Measurements from ENCODE around the gene RASL10A. TPM values are rescaled to one million over a fixed set of nuclear protein-coding genes. Genes with fewer than 3 reads are reported as not detected.

Gene RASL10A
- total RNA-seq, 1 donor from 2014 or later = 1.3 TPM

DNA sequence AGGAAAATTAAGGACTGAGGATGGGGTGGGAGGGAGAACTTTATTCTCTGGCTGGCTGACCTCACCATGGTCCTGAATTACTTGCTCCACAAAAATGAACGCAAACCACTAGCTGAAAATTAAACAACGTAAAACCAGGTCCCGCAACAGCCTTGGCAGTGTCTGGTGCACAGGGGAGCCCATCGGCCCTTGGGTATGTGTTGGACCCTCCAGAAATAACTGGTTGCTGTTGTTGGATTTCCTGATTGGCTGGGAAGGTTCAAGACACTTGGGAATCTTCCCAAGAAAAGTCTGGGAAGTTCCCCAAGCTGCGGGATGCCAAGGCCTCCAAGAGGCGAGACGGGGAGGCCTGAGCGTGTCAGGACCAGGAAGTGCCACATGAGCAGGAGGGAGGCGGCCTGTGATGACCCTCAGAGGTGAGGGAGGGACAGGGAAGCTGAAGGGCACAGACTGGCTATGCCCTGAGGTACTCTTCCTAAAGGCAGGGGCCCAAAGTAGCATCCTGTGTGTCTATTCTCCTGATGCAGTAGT lies 10.4 kb upstream of the RASL10A start:
- intact Hi-C loops (cut with DNase I) = no loop called here
- DNase-seq (ENCODE audit: low spot score) = no peak

DNA sequence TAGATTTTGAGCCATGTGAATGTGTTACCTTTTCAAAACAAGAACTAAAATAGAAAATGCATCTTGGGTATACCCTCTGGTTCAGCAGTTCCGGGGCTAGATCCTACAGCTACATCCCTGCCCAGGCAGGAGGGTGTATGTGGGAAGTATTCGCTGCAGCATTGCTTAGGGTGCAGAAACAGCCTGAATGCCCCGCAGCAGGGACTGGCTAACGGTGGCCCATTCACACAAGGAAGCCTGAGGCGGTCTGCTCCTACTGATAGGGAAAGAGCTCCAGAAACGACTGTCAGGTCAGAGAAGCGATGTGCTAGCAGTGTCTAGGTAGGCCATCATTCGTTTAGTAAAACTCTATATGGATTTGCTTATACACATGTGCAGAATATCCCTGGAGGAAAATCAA lies 9.9 kb upstream of the RASL10A start:
- intact Hi-C loops (cut with DNase I) = no loop called here
- DNase-seq (ENCODE audit: low spot score) = no peak

- intact Hi-C loops (cut with DNase I) = no loop called here
- DNase-seq (ENCODE audit: low spot score) = no peak
Observed at GRCh38 chr22:29323641-29324040, 8.1 kb upstream of the RASL10A start.

DNA sequence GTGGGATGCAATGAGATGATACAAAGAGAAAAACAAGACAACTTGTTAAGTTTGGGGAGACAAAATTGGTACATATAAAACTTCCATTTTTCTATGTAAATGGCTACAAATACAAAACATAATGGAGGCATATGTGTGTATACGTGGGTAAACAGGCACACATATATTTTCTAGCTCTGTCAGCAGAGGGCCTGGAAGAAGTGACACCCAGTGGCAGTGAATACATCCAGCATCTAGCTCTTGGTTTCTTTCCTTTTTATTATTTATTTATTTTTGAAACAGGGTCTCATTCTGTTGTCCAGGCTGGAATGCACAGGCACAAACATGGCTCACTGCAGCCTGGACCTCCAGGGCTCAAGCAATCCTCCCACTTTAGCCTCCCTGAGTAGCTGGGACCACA lies 5.0 kb upstream of the RASL10A start:
- DNase-seq (ENCODE audit: low spot score) = no peak
- intact Hi-C loops (cut with DNase I) = no loop called here

DNA sequence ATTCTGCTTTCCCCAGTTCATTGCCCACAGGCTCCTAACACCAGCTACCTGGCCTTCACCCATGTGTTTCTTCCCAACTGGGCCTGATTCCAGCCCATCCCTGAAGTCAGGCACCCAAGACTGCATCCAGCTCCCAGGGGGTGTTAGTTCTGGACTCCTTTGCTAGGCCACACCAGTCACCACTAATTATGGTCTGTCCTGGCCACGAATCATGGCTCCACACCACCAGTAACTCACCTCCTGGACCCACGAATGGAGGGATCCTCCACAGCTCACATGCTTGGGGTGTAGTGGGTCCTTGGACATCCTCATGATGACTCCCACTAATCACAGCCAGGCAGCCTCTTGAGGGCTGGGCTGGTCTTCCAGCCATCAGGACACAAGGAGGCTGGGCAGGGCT lies 3.6 kb upstream of the RASL10A start:
- no peak for DNase-seq (ENCODE audit: low spot score)
- intact Hi-C loops (cut with DNase I) = no loop called here

GRCh38 chr22:29317827-29318454 lies 2.4 kb upstream of the RASL10A start:
- no peak for DNase-seq (ENCODE audit: low spot score)
- intact Hi-C loops (cut with DNase I) = no loop called here

GRCh38 chr22:29316141-29316828 lies 788 bp upstream of the RASL10A start:
- intact Hi-C loops (cut with DNase I) = no loop called here
- DNase-seq (ENCODE audit: low spot score) = no peak

GRCh38 chr22:29314537-29315285 lies 786 bp downstream of the RASL10A start:
- intact Hi-C loops (cut with DNase I) = no loop called here
- no peak for DNase-seq (ENCODE audit: low spot score)

DNA sequence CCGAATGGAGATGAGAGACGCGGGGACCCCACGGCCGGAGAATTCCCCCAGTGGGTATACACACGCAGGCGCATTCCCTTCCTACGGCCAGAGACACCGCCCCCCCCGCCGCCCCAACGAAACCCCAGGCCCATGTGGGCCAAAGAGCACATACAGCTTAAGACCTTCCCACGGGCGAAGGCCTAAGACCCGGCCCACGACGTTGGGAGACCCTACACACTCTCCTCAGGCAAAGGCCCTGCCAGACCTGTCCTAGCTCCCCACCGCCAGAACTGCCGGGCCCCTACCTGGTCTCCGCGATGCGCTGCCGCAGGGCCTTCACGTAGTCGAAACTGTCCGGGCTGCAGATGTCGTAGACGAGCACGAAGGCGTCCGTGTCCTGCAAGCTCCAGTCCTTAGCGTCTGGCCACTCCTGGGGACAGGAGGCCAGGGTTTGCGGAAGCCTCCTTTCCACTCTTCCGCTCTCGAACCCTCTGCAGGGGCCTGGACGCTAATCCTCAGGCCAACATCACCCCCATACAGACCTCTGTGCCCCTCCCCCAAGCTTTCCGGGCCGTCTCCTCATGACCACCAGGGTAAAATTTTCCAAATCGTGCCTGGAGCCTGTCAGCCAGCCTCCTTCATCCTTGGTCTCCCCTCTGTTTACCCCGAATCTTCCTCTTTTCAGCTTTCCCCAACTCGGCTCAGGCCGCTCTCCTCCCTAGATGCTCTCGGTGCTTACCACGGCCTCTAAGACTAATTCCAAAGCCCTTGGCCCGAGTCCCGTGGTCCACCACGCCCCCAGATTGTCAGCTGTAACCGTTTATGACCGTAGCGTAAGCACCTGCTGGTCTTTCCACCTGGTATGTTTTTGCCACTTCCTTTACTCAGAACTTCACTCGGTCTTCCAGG lies 1.7 kb downstream of the RASL10A start:
- intact Hi-C loops (cut with DNase I) = no loop called here
- DNase-seq (ENCODE audit: low spot score) = peak; percentile 55

DNA sequence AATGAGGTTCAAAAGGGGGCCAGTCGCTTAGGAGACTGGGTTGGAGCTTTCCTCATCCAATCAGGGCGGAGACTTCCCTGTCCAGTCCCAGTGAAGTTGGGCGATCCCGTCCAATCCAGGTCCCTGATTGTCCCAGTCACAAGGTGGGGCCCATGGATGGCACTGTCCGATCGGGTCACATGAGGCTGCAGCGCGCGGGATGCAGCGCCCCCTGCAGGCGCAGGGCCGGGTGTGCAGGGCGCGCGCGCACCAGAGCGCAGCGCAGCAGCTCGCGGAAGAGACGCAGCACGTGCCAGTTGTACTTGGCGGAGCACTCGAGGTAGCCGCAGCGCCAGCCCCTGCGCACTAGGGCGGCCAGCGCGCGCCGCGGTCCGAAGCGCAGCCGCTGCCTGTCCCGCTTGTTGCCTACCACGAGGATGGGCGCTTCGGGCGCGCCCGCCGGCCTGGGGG lies 2.3 kb downstream of the RASL10A start:
- peak; percentile 58 for DNase-seq (ENCODE audit: low spot score)
- intact Hi-C loops (cut with DNase I) = no loop called here

GRCh38 chr22:29312218-29313125 lies 3.0 kb downstream of the RASL10A start:
- intact Hi-C loops (cut with DNase I) = no loop called here
- no peak for DNase-seq (ENCODE audit: low spot score)

- intact Hi-C loops (cut with DNase I) = no loop called here
- DNase-seq (ENCODE audit: low spot score) = peak; percentile 75
Observed at GRCh38 chr22:29311464-29312217, 3.9 kb downstream of the RASL10A start.

DNA sequence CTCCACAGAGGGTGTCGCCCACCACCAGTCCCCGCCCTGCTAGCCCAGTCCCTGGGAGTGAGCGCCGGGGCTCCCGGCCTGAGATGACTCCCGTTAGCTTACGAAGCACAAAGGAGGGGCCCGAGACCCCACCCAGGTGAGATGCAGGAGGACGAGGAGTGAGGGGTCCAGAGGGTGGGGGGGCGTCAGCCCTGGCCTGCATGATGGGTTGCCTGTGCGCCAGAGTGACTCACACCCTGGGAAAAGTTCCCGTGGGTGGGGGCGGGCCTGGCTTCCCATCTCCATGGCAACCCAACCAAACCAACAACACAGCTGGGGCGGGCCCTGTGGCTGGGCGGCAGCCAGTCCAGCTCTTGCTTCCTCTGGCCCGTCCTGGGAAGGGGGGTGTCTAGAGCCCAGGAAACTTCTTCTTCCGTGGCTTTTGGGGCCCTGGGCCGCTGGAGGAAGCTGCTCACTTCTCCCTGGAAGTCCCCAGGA lies 4.6 kb downstream of the RASL10A start:
- DNase-seq (ENCODE audit: low spot score) = peak; percentile 96
- intact Hi-C loops (cut with DNase I) = no loop called here

DNA sequence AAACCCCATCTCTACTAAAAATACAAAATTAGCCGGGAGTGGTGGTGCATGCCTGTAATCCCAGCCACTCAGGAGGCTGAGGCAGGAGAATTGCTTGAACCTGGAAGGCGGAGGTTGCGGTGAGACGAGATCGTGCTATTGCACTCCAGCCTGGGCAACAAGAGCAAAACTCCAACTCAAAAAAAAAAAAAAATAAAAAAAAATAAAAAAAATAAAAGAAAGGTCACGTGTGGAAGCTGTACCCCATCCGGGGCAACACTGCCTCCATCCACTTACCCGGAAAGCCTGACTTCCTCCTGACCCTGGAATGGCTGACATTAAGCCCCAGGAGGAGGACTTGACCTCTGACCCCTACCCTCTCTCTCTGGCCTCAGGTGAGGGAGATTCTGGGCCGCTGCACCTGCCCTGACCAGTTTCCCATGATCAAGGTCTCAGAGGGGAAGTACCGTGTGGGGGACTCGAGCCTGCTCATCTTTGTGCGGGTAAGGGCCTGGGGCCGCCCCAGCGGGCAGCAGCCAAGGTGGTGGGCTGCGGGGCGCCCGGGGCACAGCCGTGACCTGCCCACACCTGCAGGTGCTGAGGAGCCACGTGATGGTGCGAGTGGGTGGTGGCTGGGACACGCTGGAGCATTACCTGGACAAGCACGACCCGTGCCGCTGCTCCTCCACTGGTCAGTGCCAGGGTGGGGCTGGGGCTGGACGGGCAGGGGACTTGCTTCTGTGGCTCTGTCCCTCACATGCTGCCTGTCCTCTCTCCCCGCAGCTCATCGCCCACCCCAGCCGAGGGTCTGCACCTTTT lies 5.2 kb downstream of the RASL10A start:
- intact Hi-C loops (cut with DNase I) = no loop called here
- DNase-seq (ENCODE audit: low spot score) = peak; percentile 80

GRCh38 chr22:29309332-29310064 lies 6.0 kb downstream of the RASL10A start:
- DNase-seq (ENCODE audit: low spot score) = no peak
- intact Hi-C loops (cut with DNase I) = loop anchor here (5.0 kb wide), 1 partner anchor 48 kb away; no protein-coding TSS in a partner anchor

DNA sequence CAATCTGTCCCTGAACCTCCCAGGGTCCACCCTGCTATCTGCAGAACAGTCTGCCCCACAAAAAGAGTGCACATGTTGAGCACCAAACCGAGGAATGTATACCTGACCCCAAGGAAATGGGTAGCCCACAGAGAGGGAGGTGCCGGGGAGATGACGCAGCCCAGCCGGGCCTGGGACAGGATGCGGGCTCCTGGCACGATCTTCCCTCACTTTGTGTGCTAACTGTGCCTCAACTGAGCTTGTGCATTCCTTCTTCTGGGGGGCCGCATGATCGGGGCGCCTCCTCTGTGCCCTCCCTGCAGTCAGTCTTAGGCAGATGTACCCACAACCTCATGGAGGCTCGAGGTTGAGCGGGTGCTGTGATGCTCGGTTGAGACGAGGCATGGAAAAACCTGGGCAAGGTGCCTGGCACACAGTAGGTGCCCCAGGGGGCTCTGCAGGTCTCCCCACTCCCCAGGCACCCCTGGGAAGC lies 6.7 kb downstream of the RASL10A start:
- DNase-seq (ENCODE audit: low spot score) = no peak
- intact Hi-C loops (cut with DNase I) = loop anchor here (5.0 kb wide), 1 partner anchor 48 kb away; no protein-coding TSS in a partner anchor
